ENCODE results near the gene NPAS1.

NPAS1 gene

DNA sequence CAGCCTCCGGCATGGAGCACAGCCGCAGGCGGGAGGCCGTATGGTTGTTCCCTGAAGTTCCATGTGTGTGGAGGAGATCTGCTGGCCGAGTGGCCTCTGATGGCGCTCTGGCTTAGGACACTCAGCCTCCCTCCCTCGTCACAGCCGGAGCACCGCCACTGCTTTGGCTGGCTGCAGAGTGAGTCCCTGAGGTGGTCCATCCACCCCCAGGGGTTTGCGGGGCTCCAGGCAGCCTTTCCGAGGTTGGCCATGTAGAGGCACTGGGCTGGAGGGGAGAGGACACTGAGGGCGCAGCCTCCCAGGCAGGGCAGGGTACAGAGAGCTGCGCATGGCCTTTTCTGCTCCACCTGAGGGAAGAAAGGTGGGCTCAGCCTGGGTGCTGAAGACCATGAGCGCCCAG, 19.8 kb upstream of the NPAS1 start:
- H3K4me3 ChIP-seq (ENCODE audit: low read depth, low read length) = no peak overlapping the region
- DNase-seq (ENCODE audit: low read depth) = no peak
- TF ChIP-seq, protein P1, sequence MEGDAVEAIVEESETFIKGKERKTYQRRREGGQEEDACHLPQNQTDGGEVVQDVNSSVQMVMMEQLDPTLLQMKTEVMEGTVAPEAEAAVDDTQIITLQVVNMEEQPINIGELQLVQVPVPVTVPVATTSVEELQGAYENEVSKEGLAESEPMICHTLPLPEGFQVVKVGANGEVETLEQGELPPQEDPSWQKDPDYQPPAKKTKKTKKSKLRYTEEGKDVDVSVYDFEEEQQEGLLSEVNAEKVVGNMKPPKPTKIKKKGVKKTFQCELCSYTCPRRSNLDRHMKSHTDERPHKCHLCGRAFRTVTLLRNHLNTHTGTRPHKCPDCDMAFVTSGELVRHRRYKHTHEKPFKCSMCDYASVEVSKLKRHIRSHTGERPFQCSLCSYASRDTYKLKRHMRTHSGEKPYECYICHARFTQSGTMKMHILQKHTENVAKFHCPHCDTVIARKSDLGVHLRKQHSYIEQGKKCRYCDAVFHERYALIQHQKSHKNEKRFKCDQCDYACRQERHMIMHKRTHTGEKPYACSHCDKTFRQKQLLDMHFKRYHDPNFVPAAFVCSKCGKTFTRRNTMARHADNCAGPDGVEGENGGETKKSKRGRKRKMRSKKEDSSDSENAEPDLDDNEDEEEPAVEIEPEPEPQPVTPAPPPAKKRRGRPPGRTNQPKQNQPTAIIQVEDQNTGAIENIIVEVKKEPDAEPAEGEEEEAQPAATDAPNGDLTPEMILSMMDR (IDR thresholded peaks at IDR 0.05; ENCODE audit: insufficient read depth, low read depth, low read length, missing control alignments) = no peak

DNA sequence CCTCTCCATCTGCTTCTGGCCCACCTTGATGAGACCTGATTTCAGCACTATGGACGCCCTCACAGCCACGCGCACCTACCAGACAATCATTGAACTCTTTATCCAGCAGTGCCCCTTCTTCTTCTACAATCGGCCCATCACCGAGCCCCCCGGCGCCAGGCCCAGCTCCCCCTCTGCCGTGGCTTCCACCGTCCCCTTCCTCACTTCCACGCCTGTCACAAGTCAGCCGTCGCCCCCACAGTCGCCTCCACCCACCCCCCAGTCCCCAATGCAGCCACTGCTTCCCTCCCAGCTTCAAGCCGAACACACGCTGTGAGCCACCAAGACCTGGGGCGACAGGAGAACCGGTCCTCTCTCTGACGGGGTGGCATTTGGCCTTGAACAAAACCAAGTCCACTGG, 19.3 kb upstream of the NPAS1 start:
- no peak for DNase-seq (ENCODE audit: low read depth)
- TF ChIP-seq, protein P1 (IDR thresholded peaks at IDR 0.05; ENCODE audit: insufficient read depth, low read depth, low read length, missing control alignments) = no peak
- no peak overlapping the region for H3K4me3 ChIP-seq (ENCODE audit: low read depth, low read length)

DNA sequence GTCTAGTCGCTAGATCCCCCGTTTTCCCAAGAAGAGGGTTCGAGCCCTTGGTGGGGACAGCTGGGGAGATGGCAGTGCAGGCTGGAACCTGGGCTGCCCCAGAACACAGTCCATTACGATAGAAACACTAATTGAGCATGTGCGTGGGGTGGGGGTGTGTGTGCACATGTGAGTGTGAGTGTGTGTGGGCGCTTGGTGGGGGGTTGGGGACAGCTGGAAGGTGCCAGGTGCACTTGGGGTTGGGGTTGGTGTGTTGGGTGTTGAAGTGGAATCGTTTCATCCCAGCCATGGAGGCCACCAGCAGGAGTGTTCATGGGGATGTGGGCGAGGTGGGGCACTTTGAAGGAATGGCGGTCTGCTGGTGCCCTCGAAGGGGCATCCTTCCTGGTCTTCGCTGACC, 18.1 kb upstream of the NPAS1 start:
- TF ChIP-seq, protein P1 (IDR thresholded peaks at IDR 0.05; ENCODE audit: insufficient read depth, low read depth, low read length, missing control alignments) = no peak
- DNase-seq (ENCODE audit: low read depth) = no peak
- no peak overlapping the region for H3K4me3 ChIP-seq (ENCODE audit: low read depth, low read length)

DNA sequence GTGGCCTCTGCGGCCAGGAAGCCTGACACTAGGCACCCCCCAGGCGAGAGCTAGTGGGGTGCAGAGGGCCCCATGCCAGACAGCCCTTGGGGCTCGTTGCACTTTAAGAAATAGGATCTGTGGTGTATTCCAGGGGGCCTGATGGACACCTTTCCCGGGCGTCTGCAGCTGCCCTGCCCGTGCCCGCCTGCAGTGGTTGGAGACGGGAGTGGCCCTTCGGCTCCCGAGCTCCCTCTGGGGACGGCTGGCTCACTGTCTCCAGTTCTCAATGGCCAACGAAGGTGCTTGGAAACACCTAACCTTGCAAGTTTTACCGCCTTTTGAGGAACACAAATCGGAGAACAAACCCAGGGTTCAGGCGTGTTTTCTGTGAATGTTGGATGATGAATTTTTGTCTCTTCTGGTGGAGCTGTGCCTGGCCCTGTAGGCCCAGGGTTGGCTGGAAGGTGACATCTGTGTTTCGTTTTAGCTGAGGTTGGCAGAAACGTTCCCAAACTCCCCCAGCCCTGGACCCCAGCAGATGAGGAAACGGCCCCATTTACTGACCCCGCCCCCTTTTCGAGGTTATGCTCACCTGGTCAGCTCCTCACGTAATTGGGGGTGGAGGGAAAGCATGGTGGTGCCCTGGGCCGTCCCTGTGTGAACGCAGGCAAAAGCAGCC, 17.4 kb upstream of the NPAS1 start:
- TF ChIP-seq, protein P1 (IDR thresholded peaks at IDR 0.05; ENCODE audit: insufficient read depth, low read depth, low read length, missing control alignments) = no peak
- H3K4me3 ChIP-seq (ENCODE audit: low read depth, low read length) = no peak overlapping the region
- DNase-seq (ENCODE audit: low read depth) = no peak

DNA sequence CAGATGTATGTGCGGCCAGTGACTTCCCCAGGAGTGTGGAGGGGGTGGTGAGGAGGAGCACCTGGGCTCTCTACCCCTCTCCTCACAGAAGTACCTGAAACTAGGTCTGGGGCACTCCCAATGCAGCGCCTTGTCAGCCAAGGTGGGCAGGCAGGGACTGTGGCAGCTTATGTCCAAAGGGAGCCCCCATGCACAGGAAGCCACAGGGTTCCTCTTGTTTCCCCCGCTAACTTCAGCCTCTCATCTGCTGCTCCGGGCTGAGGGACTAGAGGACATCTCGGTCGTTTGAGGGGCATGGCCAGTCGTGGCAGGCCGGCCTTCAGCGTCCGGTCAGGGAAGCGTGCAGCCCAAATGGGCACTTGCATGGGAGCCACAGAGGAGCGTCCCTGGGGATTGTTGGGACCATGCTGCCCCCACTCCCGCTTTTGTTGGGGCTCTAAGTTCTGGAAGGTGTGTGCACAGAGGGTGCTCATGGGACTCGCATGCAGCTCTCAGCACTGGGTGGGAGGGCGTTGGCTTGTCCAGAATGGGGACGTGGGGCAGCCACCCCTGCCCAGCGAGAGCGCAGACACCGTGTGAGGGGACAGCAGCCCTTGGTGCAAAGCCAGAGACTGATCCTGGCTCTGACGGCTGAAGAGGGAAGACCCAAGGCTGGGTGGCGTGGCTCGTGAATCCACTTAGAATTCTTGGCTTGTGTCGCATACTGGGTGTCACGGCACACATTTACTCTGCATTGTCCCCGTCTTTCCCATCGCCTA, 16.6 kb upstream of the NPAS1 start:
- H3K4me3 ChIP-seq (ENCODE audit: low read depth, low read length) = no peak overlapping the region
- no peak for DNase-seq (ENCODE audit: low read depth)
- TF ChIP-seq, protein P1 (IDR thresholded peaks at IDR 0.05; ENCODE audit: insufficient read depth, low read depth, low read length, missing control alignments) = no peak

DNA sequence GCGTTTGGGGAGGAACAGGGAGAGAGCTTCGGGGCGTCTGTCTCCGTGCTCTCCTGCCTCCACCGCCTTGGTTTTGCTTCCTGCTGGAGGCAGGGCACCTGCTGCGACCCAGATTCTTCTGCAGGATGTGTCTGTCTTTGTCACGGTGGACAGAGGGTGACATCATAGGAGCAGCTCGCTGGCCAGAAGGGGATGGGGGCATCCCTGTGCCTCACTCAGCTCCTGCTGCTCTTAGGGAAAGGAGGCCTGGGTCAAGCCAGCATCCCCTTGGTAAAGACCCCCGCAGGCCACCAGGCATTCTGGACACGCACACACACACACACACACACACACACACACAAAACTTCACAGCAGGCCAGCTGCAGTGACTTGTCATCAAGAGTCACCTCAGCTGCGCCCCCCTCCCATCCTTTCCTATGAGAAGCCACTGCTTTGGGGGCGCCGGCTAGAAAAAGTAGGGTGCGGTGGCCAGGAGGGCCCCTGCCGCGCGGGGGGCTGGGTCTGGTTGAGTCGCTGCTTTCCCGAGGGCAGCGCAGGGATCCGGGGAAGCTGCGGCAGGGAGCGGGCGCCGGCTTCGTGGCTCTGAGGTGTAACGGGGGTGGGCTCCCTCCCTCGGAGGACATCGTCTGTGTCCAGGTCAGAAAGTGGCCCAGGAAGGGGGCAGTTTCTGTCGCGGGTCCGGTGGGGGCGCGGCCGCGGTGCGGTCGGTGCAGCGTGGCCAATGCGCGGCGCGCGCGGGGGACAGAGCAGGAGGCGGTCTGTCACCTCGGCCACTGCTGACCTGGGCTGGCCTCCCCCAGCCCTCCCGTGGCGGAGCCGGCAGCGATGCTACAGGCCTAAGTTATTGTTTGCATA, 15.8 kb upstream of the NPAS1 start:
- TF ChIP-seq, protein P1 (IDR thresholded peaks at IDR 0.05; ENCODE audit: insufficient read depth, low read depth, low read length, missing control alignments) = no peak
- DNase-seq (ENCODE audit: low read depth) = no peak
- H3K4me3 ChIP-seq (ENCODE audit: low read depth, low read length) = no peak overlapping the region

All from GM12865 (cell line).